Activated naive CD8-positive, alpha-beta T cell treated with anti-CD3 and anti-CD28 coated beads, Interleukin-2, amount 10 ng/mL, durations not matched to agents 7 days and 5 days (primary cell): Measurements from ENCODE around the gene PLD4. TPM values are rescaled to one million over a fixed set of nuclear protein-coding genes. Genes with fewer than 3 reads are reported as not detected.

ENCODE experiments used
- ATAC-seq: fragments of 150-1000 bp; cut with Tn5 transposase; one replicate; pipeline ENCODE4 v1.10.0; 2021; ENCODE audit warnings: low read depth, moderate library complexity
- POLR2A ChIA-PET: fragments of 350-600 bp; sonication (Branson Sonifier 250); formaldehyde crosslinking; loops from one replicate; lab custom pipeline; 2021; ENCODE audit warnings: antibody characterized with exemption; lab: Charles Lee
- DNase-seq: peaks from one replicate; pipeline ENCODE4 v3.0.0; 2021
- H3K27ac Mint-ChIP-seq: one replicate; pipeline ENCODE4 v1.8.0; 2022; ENCODE audit warnings: mild to moderate bottlenecking, mixed read lengths
- H3K27me3 Mint-ChIP-seq: one replicate; pipeline ENCODE4 v1.8.0; 2022; ENCODE audit warnings: mild to moderate bottlenecking, moderate library complexity, mixed read lengths
- H3K36me3 Mint-ChIP-seq: one replicate; pipeline ENCODE4 v1.8.0; 2021; ENCODE audit warnings: mild to moderate bottlenecking, mixed read lengths
- H3K4me1 Mint-ChIP-seq: one replicate; pipeline ENCODE4 v1.8.0; 2021; ENCODE audit warnings: mixed read lengths
- H3K4me3 Mint-ChIP-seq: one replicate; pipeline ENCODE4 v1.8.0; 2022; ENCODE audit warnings: mild to moderate bottlenecking, moderate library complexity, mixed read lengths
- H3K9me3 Mint-ChIP-seq: one replicate; pipeline ENCODE4 v1.8.0; 2021; ENCODE audit warnings: mixed read lengths
- total RNA-seq, 2 experiments: library from RNA; stranded (reverse); gene quantifications; one replicate each; pipeline ENCODE4 v1.2.3, GENCODE V29; 2021

PLD4 gene
- total RNA-seq, 2 experiments from 2014 or later, result 0.06 TPM; not detected in 1

DNA sequence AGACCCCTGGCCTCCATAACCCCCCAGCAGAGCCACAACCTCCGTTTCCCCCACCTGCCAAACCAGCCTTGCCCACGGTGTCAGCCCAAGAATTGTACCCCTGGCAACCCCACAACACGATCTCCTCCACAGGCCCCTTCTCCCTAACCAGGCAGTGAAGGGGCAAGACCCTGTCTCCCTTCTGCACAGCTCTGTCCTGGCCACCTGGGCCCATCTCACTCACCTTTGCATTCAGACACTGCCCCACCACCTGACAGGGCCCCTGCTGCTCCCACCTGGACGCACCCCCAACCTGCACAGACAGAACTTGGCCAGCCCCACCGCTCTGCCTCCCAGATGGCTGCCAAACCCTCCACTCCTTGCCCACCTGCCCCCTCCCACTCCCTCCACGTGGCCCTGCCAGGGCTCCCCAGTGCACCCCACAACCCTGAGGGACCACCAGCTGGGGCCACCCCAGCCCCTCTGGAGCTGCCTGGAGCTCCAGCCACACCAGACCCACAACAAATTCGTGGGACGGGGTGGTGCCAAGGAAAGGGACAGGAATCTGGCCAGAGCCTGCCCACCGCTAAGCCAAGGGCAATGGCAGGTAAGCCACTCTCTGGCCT is 41.7 kb downstream of the PLD4 start:
- ATAC-seq (no peak), DNase-seq (no peak)
- Mint-ChIP-seq H3K27me3 (peaks cover 21% of the 10 kb centered on the region), H3K36me3 (no peaks in the 10 kb centered on the region), H3K27ac (no peak overlapping the region), H3K9me3 (no peaks in the 10 kb centered on the region), H3K4me1 (no peaks in the 10 kb centered on the region), H3K4me3 (no peak overlapping the region)
- POLR2A ChIA-PET, result no interaction called here

DNA sequence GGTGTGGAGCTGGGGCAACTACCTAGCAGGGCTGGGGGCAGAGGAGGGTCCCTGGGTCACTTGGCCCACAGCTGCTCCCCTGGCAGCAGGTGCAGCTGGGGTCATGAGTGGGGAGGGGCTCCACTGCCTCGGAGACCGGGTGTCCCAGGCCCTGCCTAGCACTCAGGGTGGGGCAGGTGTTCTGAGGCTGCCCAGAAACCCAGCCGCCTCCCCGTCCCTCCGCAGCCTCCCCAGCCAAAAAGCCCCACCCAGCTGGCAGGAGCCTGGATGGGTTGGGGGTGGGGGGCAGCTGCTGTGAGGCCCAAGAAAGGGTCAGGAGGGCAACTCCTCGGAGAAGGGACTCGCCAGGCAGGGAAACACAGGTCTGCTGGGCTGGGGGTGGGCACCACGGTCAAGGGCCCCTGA is 42.3 kb downstream of the PLD4 start:
- H3K9me3 Mint-ChIP-seq, result no peaks in the 10 kb centered on the region
- H3K27ac Mint-ChIP-seq, result no peak overlapping the region
- peaks cover 21% of the 10 kb centered on the region for H3K27me3 Mint-ChIP-seq
- DNase-seq (no peak), ATAC-seq (no peak)
- POLR2A ChIA-PET, result no interaction called here
- H3K36me3 Mint-ChIP-seq, result no peaks in the 10 kb centered on the region
- no peak overlapping the region for H3K4me3 Mint-ChIP-seq
- no peaks in the 10 kb centered on the region for H3K4me1 Mint-ChIP-seq

DNA sequence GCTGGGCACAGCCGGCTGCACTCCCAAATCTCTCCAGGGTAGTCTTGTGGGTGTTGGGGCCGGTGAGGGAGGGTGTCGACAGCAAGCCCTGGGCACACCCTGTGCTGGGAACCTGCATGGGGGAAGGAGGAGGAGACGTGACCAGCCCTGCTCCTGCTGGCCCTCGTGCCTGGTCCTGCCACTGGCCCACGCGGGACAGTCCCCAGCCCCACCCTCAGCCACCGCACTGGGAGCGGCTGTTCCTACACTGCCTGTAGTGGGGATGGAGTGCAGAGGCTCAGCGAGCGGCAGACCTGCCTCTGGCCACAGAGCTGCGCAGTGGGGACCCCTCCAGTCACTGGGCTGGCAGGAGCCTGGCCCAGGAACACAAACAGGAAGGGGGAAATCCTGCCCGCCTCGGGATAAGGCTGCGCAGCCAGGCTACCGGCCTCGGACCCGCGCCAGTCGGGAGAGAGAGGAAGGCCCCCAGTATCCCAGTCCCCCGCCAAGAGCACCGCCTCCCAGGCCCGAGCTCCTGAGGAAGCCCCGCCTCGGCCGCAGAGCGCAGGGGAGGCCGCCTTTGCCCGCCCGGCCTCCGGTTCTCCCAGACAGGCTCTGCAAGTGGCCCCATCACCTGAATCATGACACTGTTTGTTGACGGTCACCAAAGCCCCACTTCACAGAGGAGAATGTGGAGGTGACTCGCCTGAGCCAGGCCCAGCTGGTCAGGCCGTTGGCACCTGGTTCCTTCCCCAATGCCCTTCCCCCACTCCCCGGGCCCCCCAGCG is 42.9 kb downstream of the PLD4 start:
- H3K27me3 Mint-ChIP-seq, result peaks cover 21% of the 10 kb centered on the region
- no peak overlapping the region for H3K27ac Mint-ChIP-seq
- ATAC-seq (peak; percentile 71), DNase-seq (peak; percentile 56)
- no peaks in the 10 kb centered on the region for H3K9me3 Mint-ChIP-seq
- no peak overlapping the region for H3K4me3 Mint-ChIP-seq
- no peaks in the 10 kb centered on the region for H3K4me1 Mint-ChIP-seq
- POLR2A ChIA-PET, result no interaction called here
- H3K36me3 Mint-ChIP-seq, result no peaks in the 10 kb centered on the region

DNA sequence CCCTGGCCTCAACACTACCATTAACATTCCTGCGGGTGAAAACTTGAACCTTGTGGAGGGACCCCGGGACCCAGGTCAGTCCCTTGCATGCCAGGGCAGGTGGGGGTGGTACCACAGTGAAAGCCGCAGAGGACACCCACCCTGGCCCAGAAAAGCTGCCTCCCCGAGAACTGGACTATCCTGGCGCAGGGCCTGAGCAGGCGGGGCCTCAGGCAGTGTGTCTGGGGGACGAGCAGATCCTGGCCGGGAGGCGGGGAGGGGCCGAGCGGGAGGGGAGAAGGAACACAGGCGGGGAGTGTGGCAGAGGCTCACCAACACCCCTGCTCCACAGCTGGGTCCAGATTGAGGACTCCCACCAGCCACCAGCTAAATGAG is 43.5 kb downstream of the PLD4 start:
- Mint-ChIP-seq H3K27ac (no peak overlapping the region), H3K9me3 (no peaks in the 10 kb centered on the region), H3K4me3 (no peak overlapping the region), H3K4me1 (no peaks in the 10 kb centered on the region), H3K36me3 (no peaks in the 10 kb centered on the region), H3K27me3 (peaks cover 19% of the 10 kb centered on the region)
- no peak for DNase-seq
- no peak for ATAC-seq
- POLR2A ChIA-PET, result no interaction called here

DNA sequence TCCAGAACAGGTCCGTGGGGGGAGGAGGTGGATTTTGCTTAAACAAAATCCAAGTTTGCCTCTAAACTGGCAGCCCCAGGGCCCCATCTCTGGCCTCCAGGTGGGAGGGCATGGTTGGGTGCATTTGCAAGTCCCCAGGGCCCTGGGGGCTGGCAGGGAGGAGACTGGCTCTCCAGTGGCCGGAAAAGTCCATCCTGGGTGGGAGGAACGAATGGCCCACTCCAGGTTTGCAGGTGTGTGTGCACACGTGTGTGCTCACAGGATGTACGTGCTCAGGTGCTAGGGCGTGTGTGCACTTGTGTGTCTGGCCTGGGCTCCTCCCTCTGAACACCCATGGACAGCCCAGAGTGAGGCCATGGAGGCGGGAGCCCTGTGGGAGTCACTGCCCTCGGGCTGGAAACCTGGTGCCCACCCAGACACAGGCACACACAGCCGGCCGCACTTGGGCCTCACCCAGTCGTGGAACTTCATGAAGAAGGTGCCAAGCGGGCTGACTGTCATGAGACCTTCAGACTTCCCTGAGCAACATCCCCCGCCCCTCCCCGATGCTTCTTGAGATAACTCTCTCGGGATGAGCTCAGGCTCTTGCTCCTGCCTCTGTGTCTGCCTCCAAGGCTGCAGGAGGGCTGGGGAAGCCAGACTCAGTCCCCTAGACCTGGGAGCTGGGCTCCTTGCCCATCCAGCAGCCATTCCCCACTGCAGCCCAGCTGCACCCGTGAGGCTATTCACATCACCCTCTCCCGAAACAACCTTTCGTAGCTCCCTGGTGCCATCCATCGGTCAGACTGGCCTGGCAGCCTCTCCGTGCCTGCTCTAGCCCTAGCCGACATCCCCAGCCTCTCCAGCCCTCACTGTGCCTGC is 44.1 kb downstream of the PLD4 start:
- no peak for DNase-seq
- Mint-ChIP-seq H3K9me3 (no peaks in the 10 kb centered on the region), H3K4me1 (no peaks in the 10 kb centered on the region), H3K27me3 (peaks cover 19% of the 10 kb centered on the region), H3K36me3 (no peaks in the 10 kb centered on the region), H3K27ac (no peak overlapping the region), H3K4me3 (no peak overlapping the region)
- POLR2A ChIA-PET, result no interaction called here
- ATAC-seq, result no peak

DNA sequence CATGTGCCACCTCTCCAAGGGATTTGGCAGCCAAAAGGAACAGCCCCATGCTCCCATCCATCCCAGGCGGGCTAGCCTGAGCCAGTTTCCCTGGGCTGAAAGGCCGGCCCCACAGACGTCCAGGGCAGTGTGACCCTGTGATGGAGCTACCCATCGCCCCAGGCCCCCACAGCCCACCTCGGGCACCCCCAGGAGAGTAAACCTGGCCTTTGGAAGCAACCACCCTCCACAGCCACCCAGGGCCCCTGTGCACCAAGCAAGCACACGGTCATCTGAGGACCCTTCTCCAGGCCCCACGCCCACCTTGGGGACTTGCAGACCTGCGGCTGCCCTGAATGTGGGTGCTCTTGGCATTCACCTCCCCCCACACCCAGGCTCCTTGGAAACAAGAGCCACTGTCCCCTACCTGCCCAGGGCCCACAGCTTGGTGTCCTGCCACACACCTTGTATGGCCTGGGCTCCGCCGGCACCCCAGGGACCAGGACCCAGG is 45.1 kb downstream of the PLD4 start:
- POLR2A ChIA-PET, result no interaction called here
- no peaks in the 10 kb centered on the region for H3K9me3 Mint-ChIP-seq
- ATAC-seq (no peak), DNase-seq (no peak)
- no peaks in the 10 kb centered on the region for H3K36me3 Mint-ChIP-seq
- H3K4me3 Mint-ChIP-seq, result no peak overlapping the region
- H3K4me1 Mint-ChIP-seq, result no peaks in the 10 kb centered on the region
- peaks cover 21% of the 10 kb centered on the region for H3K27me3 Mint-ChIP-seq
- H3K27ac Mint-ChIP-seq, result no peak overlapping the region

DNA sequence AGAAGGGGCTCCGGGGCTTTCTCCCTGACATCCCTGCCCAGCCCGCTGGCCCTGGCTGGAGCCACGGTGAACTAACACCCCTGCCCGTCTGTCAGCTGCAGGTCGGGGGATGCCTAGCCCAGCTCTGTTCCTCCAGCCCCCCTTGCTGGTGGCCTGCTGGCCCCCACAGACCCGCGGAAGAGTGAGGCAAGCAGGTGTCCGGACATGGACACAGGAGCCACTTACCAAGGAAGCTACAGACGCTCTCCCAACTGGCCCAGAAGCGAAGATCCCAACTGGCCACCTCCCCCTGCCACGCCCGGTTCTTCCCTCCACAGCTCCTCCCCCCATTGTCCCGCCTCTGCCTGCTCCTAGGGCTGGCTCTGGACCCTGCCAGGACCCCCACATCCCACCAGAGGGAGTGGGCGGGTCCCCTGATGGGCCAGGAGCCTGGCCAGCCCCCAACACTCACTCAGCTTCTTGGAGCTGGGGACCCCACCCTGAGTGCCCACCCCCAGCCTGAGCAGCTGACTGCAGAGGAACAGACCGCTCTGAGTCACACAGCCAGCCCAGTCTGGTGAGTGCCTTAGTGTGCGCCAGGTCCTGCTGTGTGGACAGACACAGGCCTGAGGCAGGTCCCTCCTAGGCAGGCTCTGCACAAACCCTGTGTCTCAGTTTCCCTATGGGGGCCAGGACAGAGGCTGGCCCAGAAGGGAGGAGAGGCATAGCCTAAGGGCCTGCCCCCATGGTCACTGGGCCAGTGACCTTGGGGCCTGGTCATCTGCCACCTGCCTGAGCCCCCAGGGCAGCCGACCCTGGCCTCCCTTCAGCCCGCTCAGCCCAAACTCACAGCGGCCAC is 45.8 kb downstream of the PLD4 start:
- H3K27me3 Mint-ChIP-seq, result peaks cover 21% of the 10 kb centered on the region
- ATAC-seq, result no peak
- no peaks in the 10 kb centered on the region for H3K9me3 Mint-ChIP-seq
- H3K4me3 Mint-ChIP-seq, result no peak overlapping the region
- H3K4me1 Mint-ChIP-seq, result no peaks in the 10 kb centered on the region
- no peak for DNase-seq
- POLR2A ChIA-PET, result no interaction called here
- H3K27ac Mint-ChIP-seq, result no peak overlapping the region
- no peaks in the 10 kb centered on the region for H3K36me3 Mint-ChIP-seq

DNA sequence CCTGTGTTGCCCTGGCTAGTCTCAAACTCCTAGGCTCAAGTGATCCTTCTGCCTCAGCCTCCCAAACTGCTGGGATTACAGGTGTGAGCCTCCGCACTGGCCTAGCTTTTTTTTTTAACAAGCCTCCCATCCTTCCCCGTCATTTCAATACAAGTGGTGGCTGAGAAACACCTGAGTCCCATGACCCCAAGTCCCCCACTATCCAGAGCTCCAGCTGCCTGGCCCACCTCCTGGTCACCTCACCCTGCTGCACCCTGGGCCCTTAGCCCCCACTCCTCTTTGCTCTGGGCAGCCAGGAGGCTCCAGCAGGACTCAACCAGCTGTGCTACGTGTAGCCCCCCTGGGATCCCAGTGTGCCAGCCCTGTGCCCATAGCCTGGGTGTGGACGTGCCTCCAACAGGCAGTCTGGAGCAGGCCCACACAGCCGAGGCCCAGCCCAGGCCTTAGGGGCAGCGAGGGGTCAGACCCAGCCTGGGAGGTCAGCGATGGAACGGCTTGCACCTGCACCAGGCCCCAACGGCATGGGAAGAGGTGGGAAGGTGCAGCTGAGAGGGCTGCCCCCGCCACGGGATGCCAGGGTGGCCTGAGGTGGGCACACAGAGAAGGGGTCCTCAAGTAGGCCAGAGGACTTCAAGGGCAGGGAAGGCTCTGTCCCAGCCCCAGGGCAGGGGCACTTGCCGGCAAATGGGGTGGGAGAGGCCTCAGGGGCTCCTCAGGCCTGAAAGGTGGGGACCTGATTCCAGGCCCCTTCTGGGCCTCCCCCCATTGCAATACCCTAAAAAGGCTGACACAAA is 47.0 kb downstream of the PLD4 start:
- no peak for ATAC-seq
- no peaks in the 10 kb centered on the region for H3K36me3 Mint-ChIP-seq
- no peaks in the 10 kb centered on the region for H3K9me3 Mint-ChIP-seq
- peaks cover 5% of the 10 kb centered on the region for H3K4me1 Mint-ChIP-seq
- DNase-seq, result no peak
- no peak overlapping the region for H3K4me3 Mint-ChIP-seq
- POLR2A ChIA-PET, result no interaction called here
- H3K27me3 Mint-ChIP-seq, result peaks cover 21% of the 10 kb centered on the region
- H3K27ac Mint-ChIP-seq, result no peak overlapping the region

DNA sequence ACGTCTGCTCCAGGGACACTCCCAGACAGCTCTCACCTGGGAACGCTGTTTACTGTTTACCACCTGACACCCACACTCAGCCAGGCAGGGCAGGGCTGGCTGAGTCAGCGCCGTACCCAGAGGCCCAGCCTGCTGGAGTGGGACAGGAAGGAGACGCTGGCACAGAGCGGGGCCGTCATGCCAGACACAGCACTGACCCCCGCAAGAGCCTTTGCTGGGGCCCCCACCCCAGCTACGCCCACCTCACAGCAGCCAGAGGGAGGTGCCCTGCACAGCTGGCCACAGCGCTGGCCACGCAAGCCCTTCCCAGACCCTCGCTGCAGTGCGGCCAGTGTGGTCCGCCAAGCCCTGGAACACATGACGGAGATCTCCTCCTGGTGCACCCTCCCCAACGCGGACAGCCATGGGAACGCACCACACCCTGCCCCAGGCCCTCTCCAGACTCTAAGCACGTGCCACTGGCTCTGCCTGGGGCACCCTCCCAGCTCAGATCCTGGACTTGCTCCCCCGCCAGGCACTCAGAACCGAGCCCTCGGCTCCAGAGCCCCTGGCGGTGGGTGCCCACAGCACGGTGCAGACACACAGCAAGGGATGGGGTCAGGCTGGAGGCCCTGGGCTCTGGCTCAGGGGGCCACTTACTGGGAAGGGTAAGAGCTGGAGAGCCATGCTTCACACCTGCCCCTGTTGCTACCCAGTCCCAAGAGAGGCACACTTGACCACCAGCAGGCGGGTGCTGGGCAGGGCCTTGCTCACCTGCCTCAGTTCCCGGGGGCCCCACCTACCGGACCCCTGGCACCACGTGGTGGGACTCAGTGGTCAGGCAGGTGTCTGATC is 47.8 kb downstream of the PLD4 start:
- Mint-ChIP-seq H3K27ac (no peak overlapping the region), H3K9me3 (no peaks in the 10 kb centered on the region), H3K4me1 (peaks cover 5% of the 10 kb centered on the region), H3K4me3 (no peak overlapping the region), H3K36me3 (no peaks in the 10 kb centered on the region), H3K27me3 (peaks cover 25% of the 10 kb centered on the region)
- ATAC-seq (no peak), DNase-seq (no peak)
- POLR2A ChIA-PET, result no interaction called here

DNA sequence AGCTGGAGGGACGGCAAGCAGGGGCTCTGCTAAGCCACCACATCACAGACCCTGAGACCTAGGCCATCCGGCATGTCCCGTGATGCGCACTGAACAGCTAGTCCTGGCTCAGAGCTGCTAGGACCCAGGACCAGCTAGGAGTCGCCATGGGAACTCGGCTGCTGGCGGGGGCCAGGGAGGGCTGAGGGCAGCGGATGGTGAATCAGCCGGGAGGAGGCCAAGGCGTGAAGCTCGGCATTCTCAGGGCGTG is 48.4 kb downstream of the PLD4 start:
- Mint-ChIP-seq H3K27ac (no peak overlapping the region), H3K4me1 (peaks cover 7% of the 10 kb centered on the region), H3K27me3 (peaks cover 22% of the 10 kb centered on the region), H3K36me3 (no peaks in the 10 kb centered on the region), H3K4me3 (no peak overlapping the region), H3K9me3 (no peaks in the 10 kb centered on the region)
- POLR2A ChIA-PET, result no interaction called here
- DNase-seq (no peak), ATAC-seq (no peak)

DNA sequence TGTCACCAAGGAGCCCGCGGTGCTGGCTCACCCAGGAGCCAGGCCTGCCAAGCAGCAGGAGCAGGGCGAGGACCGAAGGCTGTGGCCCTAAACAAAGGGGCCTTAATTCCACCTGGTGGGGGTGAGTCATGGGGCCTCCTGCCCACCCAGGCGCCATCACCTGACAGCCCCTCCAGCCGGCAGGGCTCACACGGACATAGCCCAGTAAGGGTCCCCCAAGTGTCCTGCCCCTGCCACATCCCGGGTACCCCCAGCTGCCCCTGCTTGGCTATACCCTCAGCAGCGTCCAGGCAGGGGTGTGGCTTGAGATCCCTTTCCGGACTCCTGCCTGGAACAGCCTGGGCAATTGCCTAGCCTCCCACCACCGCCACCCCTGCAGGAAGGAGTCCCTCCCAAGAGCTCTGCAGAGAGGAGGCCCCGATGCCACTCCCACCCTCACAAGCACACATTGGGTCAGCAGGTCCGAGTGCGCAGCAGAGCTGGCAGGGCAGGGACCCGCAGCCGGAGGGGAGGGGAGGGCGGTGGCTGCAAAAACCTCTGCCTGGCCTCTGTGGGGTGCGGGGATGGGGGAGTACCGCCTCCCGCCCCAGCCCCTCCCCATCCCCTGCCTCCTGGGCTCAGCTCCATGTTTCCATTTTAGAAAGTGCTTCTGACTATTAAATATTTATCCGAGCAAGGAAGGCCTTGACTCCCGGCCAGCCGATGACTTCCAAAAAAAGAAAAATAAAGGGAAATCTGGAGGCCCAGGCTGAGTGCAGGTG is 48.9 kb downstream of the PLD4 start:
- no peak overlapping the region for H3K27ac Mint-ChIP-seq
- ATAC-seq, result no peak
- no peaks in the 10 kb centered on the region for H3K36me3 Mint-ChIP-seq
- no peaks in the 10 kb centered on the region for H3K9me3 Mint-ChIP-seq
- H3K4me3 Mint-ChIP-seq, result no peak overlapping the region
- H3K27me3 Mint-ChIP-seq, result peaks cover 21% of the 10 kb centered on the region
- H3K4me1 Mint-ChIP-seq, result peaks cover 8% of the 10 kb centered on the region
- POLR2A ChIA-PET, result no interaction called here
- DNase-seq, result no peak
